Cortex of kidney (tissue), 1 donor: ENCODE measurements around the gene ROBO3.

Source experiments
- DNase-seq: peaks from one replicate; lab custom pipeline; 2025; lab: John Stamatoyannopoulos, UW

Gene ROBO3

DNA sequence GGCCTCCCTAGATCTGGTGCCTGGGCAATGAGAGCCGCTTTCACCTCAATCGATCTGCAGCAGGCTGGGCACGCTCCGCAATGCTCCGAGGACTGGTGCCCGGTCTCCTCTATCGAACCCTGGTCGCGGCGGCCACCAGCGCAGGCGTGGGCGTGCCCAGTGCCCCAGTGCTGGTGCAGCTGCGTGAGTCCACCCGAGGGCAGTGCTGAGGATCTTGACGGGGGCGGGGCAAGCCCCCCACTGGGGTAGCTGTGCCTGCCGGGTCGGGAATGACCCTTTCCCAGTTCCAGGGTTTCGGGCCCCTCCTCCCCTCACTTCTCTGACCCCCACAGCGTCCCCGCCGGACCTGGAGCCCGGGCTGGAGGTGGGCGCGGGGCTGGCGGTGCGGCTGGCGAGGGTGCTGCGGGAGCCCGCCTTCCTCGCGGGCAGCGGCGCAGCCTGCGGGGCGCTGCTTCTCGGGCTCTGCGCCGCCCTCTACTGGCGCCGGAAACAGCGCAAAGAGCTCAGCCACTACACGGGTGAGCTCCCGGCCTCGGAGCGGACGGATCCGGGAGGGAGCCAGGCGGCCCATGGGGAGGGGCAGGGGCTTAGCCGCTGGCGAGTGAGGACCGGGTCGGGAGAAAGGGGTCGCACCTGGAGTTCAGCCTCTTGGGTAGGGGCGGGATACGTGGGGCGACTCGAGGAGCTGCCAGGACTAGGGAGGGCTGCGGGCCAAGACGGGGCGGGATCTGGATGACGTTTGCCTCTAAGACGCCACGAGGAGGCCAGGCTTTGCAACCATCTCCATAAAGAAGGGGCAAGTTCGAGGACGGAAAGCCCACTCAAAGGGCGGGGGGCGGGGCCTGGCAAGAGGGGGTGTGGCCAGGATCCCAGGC lies 10.9 kb downstream of the ROBO3 start:
- no peak for DNase-seq

DNA sequence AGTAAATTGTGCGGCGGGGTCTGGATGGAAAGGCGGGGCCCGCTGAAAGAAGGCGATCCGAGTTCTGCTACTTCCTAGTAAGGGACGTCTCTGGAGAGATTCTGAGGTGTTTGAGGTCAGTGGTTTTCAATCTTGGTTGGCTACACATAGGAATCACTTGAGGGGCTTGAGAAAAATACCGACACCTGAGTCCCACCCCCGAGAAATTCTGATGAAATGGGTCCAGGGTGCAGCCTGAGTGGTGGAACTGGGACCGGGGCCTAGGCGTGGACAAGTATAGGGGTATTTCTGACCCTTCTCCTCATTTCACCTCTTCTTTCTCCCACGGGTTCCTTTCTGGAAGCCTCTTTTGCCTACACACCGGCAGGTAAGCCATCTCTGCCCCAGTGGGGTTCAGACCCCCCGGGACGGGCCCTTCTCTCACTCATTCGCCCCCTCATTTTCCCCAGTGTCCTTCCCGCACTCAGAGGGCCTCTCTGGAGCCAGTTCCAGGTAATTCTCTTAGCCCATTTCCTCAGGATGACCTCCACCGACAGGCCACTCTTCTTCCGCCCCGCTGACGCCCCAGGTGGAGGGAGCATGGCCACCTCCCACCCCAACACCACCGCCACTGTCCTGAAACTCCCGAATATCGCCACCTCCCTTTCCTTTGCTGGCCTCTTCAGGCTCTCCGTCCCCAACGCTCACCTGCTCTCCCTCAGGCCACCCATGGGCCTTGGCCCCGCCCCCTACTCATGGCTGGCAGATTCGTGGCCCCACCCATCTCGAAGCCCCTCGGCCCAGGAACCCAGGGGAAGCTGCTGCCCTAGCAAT lies 11.8 kb downstream of the ROBO3 start:
- DNase-seq = no peak

DNA sequence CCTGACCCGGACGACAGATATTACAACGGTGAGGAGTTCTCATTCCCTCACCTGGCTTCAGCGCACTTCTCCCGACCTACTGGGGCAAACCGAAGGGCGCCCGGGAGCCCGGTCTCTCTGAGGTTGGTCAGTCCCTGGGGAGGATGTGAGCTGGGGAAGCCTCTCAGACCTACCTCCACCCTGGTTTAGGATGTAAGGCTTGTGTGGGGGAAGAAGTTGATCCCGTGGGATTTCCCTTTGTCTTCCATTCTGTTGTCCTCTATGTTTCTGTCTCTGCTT lies 12.3 kb downstream of the ROBO3 start:
- DNase-seq = no peak

DNA sequence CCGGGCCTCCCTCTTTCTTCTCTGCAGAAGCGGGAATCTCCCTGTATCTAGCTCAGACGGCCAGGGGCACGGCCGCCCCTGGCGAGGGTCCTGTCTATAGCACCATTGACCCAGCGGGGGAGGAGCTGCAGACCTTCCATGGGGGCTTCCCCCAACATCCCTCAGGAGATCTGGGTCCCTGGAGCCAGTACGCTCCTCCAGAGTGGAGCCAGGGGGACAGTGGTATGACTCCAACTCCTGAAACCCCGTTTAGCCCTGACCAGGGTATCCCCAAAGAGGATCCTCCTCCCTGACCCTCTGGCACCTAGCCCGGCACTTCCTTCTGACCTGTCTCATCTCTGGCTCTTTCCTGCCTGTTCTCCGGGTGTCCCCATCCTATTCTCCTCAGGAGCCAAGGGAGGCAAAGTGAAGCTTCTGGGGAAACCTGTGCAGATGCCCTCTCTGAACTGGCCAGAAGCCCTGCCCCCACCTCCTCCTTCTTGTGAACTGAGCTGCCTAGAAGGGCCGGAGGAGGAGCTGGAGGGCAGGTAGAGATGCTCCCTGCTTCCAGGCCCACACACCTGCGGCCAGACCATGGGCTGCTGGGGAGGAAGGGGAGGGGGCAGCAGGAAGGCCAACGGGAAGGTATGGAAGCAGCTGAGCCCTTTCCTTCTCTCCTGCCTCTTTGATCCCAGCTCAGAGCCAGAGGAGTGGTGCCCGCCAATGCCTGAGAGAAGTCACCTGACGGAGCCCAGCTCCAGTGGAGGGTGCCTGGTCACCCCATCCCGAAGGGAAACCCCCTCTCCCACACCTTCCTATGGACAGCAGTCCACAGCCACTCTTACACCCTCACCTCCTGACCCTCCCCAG lies 12.9 kb downstream of the ROBO3 start:
- DNase-seq = no peak

DNA sequence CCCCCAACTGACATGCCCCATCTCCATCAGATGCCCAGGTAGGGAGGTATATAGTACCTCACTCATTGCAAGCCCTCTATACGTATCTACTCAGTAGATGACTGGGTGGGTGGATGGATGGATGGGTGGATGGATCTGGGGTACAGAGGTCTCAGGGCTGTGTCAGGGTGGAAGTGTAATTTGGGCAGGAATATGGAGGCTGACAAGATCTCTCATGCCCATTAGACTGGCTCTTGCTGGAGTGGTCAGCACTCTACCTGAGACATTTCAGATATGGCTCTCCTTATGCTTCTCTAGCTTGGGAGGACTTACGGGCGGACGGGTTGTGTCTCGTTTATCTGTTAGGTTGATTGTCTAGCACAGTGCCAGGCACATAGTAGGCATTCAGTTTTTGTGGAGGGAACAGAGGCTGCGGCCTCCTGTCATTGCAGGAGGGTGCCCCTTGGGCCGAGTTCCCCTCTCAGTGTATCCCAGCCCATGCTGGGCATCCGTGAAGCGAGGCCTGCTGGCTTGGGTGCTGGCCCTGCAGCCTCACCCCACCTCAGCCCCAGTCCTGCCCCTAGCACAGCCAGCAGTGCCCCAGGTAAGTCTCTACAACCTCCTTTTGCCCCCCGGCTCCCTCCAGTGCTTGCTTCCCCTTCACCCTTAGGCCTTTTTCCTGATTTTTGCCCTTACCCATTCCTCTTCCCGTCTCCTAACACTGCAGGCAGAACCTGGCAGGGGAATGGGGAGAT lies 13.7 kb downstream of the ROBO3 start:
- no peak for DNase-seq

DNA sequence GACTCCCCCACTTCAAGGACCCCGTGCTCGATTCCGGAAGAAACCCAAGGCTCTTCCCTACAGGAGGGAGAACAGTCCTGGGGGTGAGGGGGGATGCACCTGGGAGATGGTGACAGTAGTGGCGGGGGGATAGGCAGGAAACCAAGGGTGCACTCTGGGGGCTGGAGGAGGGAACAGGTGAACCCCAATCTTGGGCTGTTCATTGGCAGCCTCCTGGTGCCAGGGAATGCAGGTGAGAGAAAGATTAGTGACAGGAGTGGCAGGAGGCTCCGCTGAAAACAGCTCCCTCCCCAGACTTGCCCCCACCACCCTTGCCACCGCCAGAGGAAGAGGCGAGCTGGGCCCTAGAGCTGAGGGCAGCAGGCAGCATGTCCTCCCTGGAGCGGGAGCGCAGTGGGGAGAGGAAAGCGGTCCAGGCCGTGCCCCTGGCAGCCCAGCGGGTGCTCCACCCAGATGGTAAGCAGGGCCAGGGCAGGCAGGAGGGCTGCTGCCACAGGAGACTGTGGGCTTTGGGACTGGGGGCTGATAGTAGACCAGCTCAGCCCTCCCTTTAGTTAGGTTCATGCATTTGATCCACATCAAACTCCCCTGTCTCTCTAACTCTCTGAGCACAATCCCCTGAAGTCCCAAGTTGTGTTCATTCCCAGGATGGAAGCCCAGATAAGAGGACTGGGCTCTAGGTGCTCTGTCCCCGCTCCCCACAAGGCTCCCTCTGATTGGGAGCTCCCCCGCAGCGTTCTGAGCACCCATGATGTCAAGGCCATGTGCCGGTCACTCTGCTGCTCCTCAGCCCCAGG lies 14.5 kb downstream of the ROBO3 start:
- DNase-seq = no peak

DNA sequence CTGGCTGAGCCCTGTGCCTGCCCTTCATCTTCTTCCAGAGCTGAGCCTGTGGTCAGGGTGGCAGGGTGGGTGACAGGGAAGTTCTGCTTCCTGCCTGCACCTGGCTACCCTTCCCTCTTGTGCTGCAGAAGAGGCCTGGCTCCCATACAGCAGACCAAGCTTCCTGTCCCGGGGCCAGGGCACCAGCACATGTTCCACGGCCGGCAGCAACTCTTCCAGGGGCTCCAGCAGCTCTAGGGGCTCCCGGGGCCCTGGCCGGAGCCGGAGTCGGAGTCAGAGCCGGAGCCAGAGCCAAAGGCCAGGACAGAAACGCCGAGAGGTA lies 15.0 kb downstream of the ROBO3 start:
- no peak for DNase-seq

DNA sequence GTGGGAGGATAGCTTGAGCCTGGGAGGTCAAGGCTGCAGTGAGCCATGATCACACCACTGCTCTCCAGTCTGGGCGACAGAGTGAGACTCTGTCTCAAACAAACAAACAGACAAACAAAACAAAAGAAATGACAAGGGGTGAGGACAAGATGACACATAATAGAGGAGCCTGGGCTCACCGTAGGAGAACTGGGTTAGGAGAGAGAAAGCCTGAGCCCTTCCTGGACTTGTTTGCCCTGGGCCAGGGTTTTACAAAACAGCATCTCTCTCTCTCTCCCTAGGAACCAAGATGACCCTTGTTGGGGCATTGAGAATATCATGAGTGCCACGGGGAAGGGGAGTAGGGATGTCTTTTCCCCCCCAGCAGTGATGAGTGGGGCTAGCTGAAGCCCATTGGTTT lies 15.7 kb downstream of the ROBO3 start:
- DNase-seq = no peak

DNA sequence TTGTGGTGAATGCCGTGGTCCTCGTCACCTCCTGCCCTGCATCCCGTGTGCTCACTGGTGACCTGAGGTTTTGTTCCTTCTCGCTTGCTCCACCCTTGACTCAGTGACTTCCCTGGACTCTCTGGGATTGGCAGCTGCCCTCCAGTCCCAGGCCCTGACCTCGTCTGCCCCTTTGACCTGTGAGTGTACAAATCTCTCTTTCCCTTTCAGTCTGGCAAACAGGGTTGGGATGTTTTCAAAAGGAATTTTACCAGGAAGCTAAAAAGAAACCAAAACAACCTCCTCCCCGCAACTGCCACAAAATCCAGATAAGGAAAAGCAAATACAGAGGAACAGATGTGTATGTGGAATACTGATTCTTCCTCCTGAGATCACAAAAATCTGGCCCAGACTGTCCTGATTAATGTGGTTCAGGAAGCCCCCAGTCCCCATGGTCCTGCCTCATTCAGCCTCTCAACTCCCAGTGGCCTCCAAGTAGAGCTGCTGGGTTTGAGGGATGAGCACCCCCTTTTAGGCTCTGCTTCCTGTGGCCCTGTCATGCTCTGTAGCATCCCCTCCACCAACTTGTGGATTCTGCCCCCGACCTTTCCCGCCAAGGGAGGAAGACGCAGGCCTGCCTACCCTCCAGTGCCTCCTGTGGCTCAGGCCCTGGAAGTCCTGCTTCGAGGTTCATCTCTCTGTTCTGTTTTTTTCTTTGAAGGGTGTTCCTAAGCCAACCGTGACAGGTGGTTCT lies 17.3 kb downstream of the ROBO3 start:
- DNase-seq = no peak

DNA sequence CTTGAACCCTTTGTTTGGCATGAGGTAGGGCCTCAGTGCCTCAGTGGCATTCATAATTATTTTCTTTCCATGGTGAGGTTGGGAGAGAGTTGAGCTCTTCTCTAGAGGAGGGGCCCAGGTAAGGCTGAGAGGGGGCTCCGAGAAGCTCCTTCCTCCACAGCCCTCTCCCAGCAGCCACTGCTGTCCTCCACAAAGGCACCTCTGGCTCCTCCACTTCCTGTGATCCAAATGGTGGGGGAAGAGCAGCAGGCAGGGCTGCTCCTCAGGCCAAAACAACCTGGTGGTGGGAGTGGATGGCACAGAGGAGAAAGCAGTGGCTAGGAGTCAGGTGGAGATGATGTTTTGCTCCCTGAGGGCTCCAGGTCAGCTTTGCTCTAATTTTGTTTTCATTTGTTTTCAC lies 19.1 kb downstream of the ROBO3 start:
- DNase-seq = no peak

DNA sequence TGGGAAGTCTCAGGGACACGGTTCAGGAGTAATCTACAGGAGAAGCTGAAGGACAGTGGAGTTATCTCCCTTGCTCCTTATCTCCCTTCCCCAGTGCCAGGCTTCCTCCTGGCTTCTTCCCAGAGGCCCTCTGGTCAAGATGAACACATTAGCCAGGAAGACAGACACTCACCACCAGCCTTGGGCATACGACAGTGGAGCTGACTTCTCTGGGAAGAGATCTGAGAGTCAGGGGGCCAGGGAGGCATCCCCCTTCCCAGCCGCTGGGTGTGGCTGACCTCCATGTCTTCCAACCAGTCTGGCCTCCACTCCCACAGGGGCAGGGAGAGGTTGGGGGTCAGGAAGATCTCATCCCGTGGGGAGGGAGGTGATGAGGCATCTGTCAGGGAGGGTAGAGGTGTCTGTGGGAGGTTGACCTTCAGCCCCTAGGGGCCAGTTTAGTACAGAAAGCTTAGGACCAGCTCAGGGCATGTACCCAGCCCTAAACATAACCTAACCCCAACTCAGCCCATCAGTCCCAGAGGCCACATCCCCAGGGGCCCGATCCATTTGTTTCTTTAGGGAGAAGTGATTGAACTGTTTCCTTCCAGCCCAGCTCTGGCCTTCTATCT lies 19.7 kb downstream of the ROBO3 start:
- no peak for DNase-seq

DNA sequence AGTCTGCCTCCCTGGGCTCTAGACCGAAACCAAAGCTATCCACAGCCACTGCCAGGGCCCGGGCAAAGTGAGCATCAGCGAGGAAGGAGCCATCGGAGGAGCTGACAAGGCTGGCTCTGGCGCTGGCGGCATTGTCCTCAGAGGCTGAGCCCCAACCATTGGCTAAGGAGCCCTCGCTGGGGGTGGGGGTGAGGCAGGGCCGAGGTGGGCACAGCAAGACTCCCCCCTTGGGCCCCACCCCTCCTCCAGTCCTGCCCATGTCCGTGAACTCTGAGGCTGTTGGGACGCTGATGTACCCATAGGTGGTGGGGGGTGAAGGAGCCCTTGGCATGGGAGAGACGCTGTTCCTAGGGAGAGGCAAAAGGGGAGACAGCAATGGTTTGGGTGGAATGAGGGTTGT lies 21.2 kb downstream of the ROBO3 start:
- no peak for DNase-seq

DNA sequence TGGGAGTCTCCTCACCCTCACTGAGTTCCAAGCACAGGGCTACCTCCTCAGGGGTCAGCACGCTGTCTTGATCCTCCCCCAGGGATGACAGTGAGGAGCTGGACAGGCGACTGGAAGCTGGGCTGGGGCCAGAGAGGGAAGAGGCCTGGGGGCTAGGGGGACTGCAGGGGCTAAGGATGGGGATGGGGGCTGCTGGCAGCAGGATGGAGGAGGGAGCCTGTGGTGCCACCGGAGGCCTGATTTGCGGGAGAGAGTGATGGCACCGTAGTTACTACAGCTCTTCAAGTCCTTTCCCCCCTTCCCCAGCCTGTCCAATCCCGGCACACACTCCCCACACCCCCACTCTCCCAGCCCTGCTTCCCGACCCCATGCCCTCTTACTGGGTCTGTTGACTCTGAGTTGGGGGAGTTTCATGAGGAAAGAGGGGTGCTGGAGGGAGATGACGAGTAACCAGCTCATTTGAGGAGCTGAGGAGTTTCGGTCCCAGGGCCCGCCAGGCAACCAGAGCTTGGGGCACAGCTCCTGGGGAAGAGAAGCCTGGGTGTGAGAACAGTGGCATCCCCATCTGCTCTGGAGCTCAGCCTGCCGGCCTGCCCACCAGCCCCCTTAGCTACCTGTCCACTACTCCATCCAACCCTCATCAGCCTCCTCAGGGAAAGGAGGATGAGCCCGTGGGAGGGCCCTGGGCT lies 21.9 kb downstream of the ROBO3 start:
- DNase-seq = no peak

DNA sequence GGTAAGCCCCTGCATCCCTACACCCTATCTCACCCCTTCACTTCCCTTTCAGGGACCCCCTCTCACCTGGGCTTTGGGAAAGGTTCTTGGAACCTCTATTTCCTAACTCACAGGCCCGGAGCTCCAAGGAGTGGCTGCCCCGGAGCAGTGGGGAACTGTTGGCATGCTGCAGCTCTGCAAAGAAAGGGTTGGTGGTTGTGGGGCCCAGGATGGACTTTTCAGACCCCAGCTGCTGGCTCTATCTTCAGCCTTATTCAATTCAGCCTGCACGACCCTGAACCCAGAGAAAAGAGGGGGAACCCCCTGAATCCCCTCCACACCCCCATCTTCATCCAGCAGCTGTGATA lies 22.4 kb downstream of the ROBO3 start:
- DNase-seq = no peak

DNA sequence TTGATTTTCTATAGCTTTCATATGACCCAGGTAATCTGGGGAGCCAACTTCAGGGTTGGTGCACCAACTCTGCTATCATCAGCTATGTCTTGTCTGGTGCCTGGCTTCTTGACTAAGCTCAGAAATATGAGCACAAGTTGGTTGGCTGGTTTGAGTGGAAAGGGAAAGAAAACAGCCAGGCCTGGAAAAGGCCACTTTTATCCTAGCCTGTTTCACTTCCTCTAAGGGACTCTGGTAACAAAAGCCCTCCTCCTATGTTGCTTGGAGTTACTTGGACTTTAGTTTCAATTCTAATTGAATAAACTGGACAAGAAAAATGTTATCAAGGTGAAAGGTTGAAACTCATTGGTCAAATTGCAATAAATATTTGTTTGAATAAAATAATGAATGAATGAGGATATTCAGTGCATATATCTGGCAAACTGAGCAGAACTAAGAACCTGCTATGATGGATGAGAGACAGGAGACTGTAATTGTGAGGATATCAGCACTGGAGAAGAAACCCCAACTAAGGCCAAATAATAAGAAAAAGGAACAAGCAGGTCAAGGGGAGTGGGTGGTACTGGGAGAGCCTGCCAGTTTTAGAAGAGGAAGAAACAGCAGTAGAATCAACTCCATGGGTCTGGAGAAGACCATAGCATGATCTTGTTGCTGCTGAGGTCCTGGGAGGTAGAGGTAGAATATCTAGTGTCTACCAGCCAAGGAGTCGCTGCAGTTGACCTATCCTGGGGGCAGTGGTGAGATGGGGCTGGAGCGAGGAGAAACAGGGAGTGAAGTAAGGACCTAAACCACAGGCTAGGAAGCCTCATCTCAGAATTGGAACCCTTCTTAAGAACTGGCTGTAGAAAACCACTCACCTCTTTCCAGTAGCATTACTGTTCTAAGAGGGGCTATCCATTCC lies 24.2 kb downstream of the ROBO3 start:
- DNase-seq = no peak

DNA sequence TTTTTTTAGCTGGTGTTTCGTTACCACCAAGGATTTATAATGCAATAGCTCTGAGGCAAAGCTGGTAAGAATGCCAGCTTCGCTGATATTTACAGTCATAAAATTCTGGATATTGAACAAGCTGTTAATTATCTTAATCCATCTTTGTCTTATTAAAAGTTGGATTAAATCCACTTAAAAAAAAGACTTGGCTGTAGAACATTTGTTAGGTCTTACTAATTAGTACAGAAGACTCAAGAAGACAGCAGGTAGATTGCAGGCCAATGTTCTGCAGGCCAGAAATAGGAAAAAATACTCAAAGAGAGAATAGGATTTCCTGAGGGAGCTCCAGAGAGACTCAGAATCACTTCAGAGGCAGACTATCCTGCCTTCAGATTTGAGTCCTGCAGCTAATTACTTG lies 24.9 kb downstream of the ROBO3 start:
- no peak for DNase-seq

DNA sequence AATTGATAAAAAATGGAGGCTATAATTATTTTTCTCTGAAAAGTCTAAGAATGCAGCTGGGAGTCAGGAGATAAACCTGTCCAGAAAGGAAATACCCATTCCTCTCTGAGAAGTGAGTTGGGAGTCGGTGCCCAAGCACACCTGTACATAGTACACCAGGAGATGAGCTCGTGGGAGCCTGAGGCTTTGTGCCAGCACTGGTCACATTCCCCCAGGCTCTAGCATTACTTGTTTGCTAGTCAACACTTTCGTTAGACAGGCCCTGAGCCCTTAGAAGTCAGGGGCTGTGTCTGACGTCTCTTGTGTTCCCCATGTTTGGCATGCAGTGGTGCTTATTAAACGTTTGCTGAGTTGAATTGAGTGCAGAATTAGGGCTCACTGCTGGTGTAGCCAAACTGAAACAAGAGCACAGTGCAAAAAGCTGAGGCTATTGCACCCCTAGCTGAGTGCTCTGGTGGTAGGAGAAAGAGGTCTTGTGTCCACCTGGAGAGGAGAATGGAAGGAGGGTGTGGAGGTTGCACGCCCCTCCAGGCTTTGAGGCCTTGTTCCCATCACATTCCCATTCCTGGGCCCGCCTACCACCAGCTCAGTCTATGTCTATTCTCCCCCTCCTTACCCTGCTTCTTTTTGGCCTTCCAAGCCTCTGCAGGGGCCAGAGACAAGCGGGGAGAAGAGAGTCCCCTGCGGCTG lies 25.6 kb downstream of the ROBO3 start:
- DNase-seq = no peak

DNA sequence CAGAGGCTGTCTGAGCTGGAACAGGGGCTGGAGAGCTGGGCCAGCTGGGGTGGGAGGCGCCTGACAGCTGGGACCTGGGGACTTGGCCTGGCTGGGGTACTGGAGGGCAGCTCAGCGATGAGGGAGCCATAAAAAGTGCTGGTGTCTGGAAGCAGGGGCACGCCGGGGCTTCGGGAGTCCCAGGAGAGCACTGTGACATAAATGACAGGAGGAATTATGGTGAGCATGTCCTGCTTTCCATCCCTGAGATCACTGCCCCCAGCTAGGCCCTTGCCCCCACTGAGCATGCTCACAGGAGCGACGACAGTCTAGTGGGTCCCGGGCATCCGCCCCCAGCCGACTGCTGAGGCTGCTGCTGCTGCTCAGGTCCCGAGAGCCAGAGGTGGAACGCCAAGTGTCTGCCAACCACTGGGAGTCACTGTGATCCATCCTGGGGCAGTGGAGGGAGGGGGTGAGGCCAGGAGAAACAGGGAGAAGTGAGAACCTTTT lies 26.2 kb downstream of the ROBO3 start:
- no peak for DNase-seq
